AG09309 (cell line): ENCODE results near the gene APP.

Experiments
- DNase-seq: peaks from one replicate; pipeline ENCODE4 v3.0.0-alpha.2; 2010; ENCODE audit warnings: low read depth
- H3K4me3 ChIP-seq: 2 replicates; pipeline ENCODE4 v1.5.1; 2011; ENCODE audit warnings: mild to moderate bottlenecking, low read depth, low read length, moderate library complexity; ENCODE audit not compliant: control insufficient read depth
- CTCF ChIP-seq: IDR thresholded peaks from 2 replicates; pipeline ENCODE4 v1.5.1; 2011; ENCODE audit warnings: mild to moderate bottlenecking, low read depth, low read length, inconsistent platforms; ENCODE audit not compliant: insufficient read depth, control insufficient read depth; ENCODE audit errors: missing control alignments

APP gene

GRCh38 chr21:26042181-26042876 lies 128.2 kb downstream of the APP start:
- DNase-seq, result no peak
- no peak overlapping the region for H3K4me3 ChIP-seq
- TF ChIP-seq CTCF, result no peak

GRCh38 chr21:26041431-26042180 lies 129.0 kb downstream of the APP start:
- TF ChIP-seq CTCF, result no peak
- no peak overlapping the region for H3K4me3 ChIP-seq
- peak; percentile 28 for DNase-seq

DNA sequence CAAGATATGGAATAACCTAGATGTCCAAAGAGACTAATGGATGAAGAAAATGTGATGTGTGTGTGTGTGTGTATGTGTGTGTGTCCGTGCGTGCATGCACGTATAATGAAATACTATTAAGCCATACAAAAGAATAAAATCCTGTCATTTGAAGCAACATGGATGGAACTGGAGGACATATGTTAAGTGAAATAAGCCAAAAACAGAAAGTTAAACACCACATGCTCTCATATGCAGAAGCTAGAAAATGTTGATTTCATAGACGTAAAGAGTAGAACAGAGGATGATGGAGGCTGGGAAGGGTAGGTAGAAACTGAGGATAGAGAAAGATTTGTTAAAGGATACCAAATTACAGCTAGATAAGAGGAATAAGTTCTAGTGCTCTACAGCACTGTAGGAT lies 133.7 kb downstream of the APP start:
- no peak for TF ChIP-seq CTCF
- H3K4me3 ChIP-seq, result no peak overlapping the region
- DNase-seq, result no peak

- no peak overlapping the region for H3K4me3 ChIP-seq
- no peak for TF ChIP-seq CTCF
- DNase-seq, result no peak
These were observed 138.3 kb downstream of the APP start for GRCh38 chr21:26032263-26032662.

DNA sequence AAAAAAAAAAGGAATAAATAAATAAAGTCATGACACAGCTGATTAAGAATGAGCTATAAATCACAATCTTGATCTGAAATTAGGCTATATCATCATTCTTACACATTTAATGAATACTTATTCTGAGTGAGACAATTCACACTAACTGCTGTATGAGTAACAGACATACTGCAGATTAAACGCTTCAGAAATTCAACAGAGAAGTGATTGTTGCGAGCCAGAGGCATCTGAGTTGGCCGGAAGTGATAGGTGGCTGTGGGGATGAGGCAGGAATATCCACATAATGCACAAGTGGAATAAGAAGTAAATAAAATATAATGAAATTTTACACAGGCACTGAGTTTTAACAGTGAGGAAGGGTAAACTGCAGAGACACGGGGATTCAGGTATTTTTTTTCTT lies 142.4 kb downstream of the APP start:
- no peak for DNase-seq
- no peak for TF ChIP-seq CTCF
- H3K4me3 ChIP-seq, result no peak overlapping the region

DNA sequence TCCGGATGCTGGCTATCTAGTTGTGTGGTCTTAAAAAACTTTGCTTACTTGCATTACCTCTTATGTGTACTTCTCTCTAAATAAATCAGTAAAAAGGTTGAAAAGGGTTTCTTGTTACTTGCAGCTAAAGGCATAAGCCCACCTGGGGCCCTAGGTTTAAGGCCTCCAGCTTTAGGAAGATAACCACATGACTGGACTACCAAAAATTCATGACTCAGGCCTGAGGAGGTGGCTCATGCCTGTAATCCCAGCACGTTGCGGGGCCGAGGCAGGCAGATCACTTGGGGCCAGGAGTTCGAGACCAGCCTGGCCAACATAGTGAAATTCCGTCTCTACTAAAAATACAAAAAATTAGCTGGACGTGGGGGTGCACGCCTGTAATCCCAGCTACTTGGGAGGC lies 142.9 kb downstream of the APP start:
- no peak for TF ChIP-seq CTCF
- no peak for DNase-seq
- H3K4me3 ChIP-seq, result no peak overlapping the region
